K562 (cell line): ENCODE results near the gene LBX1. TPM values are rescaled to one million over a fixed set of nuclear protein-coding genes. Genes with fewer than 3 reads are reported as not detected.
A peak's percentile ranks its signal among the peaks of the same experiment; 100 is the strongest.

Experiments
- ATAC-seq: fragments of 200-7000 bp; cut with Tn5 transposase; 3 replicates; pipeline ENCODE4 v1.9.1; 2020; ENCODE audit warnings: moderate library complexity
- BruUV-seq: library from RNA; stranded (reverse); fragments of 400-500 nt; replicated peaks from 2 replicates; lab custom pipeline; 2021; lab: Mats Ljungman, UMichigan
- CTCF ChIA-PET: fragments of 300-600 bp; formaldehyde crosslinking; extraction: SDS; loops from one replicate; lab custom pipeline; 2021; ENCODE audit warnings: low intra/inter-chr PET ratio; lab: Yijun Ruan, JAX
- POLR2A ChIA-PET: fragments of 300-600, 350-650 bp; sonication (Branson Sonifier 250); formaldehyde crosslinking; extraction: SDS; loops from one replicate; lab custom pipeline; 2021; ENCODE audit warnings: antibody characterized with exemption, inconsistent platforms; lab: Yijun Ruan, JAX
- DNase-seq, 4 experiments: peaks; one replicate each; pipeline versions ENCODE4 v3.0.0 to v3.0.0-alpha.2; 2011 to 2018; ENCODE audit warnings: low spot score in 3 of 4, mixed read lengths in 3 of 4; ENCODE audit errors: extremely low read depth in 1 of 4
- FAIRE-seq: peaks from 2 replicates; lab custom pipeline; 2011; peaks lifted over from hg19 to GRCh38; lab: Jason Lieb, UNC
- H2AFZ ChIP-seq: 2 replicates; pipeline ENCODE4 v1.6.0; 2011; ENCODE audit warnings: low read depth, low read length, control low read depth, inconsistent platforms
- H3K27ac ChIP-seq: fragments of 200-600 bp; 3 replicates; pipeline ENCODE4 v1.8.0; 2011; ENCODE audit warnings: low read depth, mild to moderate bottlenecking, control low read depth, inconsistent platforms, low read length, moderate library complexity, mixed read lengths; ENCODE audit errors: extremely low read depth
- H3K27me3 ChIP-seq, 2 experiments: fragments of 300-600 bp in 1 of 2; 2 replicates in 1 of 2; 3 replicates in 1 of 2; pipeline versions ENCODE4 v1.6.0 to v1.8.0; 2011; ENCODE audit warnings: inconsistent platforms in 2 of 2, low read length in 2 of 2, mild to moderate bottlenecking in 1 of 2, mixed read lengths in 1 of 2, moderate library complexity in 1 of 2; ENCODE audit not compliant: control insufficient read depth in 2 of 2, insufficient read depth in 2 of 2
- H3K36me3 ChIP-seq: fragments of 300-600 bp; 3 replicates; pipeline ENCODE4 v1.8.0; 2011; ENCODE audit warnings: mild to moderate bottlenecking, low read length, inconsistent platforms; ENCODE audit not compliant: control insufficient read depth, insufficient read depth
- H3K4me1 ChIP-seq, 2 experiments: fragments of 200-600 bp in 1 of 2; replicated peaks in 1 of 2; 2 replicates in 1 of 2; 3 replicates in 1 of 2; pipeline versions ENCODE4 v1.5.1 to v1.8.0; 2011; ENCODE audit warnings: inconsistent platforms in 2 of 2, low read length in 2 of 2, mild to moderate bottlenecking in 1 of 2, mixed read lengths in 1 of 2, moderate library complexity in 1 of 2; ENCODE audit not compliant: control insufficient read depth in 2 of 2, insufficient read depth in 2 of 2
- H3K4me2 ChIP-seq: 2 replicates; pipeline ENCODE4 v1.6.1; 2011; ENCODE audit warnings: low read length, control low read depth, inconsistent platforms, mixed read lengths; ENCODE audit not compliant: insufficient read depth
- H3K4me3 ChIP-seq: fragments of 200-600 bp; sonication (generic), shearing (Covaris generic); 2 replicates; pipeline ENCODE4 v1.5.1; 2016; ENCODE audit warnings: control low read depth, inconsistent platforms
- H3K79me2 ChIP-seq: fragments of 200-600 bp; 3 replicates; pipeline ENCODE4 v1.8.0; 2011; ENCODE audit warnings: low read length, inconsistent platforms; ENCODE audit not compliant: control insufficient read depth, insufficient read depth
- H3K9ac ChIP-seq, 2 experiments: 2 replicates each; pipeline versions ENCODE4 v1.6.0 to v1.6.1; 2011; ENCODE audit warnings: low read depth in 2 of 2, low read length in 2 of 2, control low read depth in 1 of 2, inconsistent platforms in 1 of 2, mild to moderate bottlenecking in 1 of 2, mixed read lengths in 1 of 2; ENCODE audit not compliant: insufficient read depth in 1 of 2
- H3K9me1 ChIP-seq: one replicate; pipeline ENCODE4 v1.6.0; 2011; ENCODE audit warnings: inconsistent platforms, mild to moderate bottlenecking, low read length, moderate library complexity; ENCODE audit not compliant: control insufficient read depth, insufficient read depth
- H3K9me3 ChIP-seq: replicated peaks from 2 replicates; pipeline ENCODE4 v1.5.1; 2011; ENCODE audit warnings: low read depth, low read length, inconsistent platforms; ENCODE audit not compliant: control insufficient read depth, insufficient read depth
- H4K20me1 ChIP-seq: replicated peaks from 2 replicates; pipeline ENCODE4 v1.6.1; 2011; ENCODE audit warnings: low read length, inconsistent platforms, mixed read lengths; ENCODE audit not compliant: control insufficient read depth, insufficient read depth
- CREB1 ChIP-seq, 2 experiments: sonication (generic) in 1 of 2; formaldehyde crosslinking in 1 of 2; IDR thresholded peaks; 2 replicates each; pipeline versions ENCODE4 v1.6.1 to v1.8.0; 2012 to 2022; ENCODE audit warnings: inconsistent platforms in 1 of 2, mild to moderate bottlenecking in 1 of 2, missing genetic modification reagents in 1 of 2, moderate library complexity in 1 of 2
- CREM ChIP-seq: IDR thresholded peaks from 2 replicates; pipeline ENCODE4 v1.6.1; 2014; ENCODE audit warnings: antibody characterized with exemption, low read depth
- CSDE1 ChIP-seq, 2 experiments: fragments of 450-650 bp; IDR thresholded peaks; 2 replicates each; pipeline ENCODE4 v1.6.1; 2016; ENCODE audit warnings: mild to moderate bottlenecking in 1 of 2
- CTCF ChIP-seq, 3 experiments: IDR thresholded peaks in 2 of 3; conservative IDR thresholded peaks in 1 of 3; 2 replicates each; pipeline ENCODE4 v1.5.1; 2011 to 2012; ENCODE audit warnings: low read length in 3 of 3, mild to moderate bottlenecking in 3 of 3, control low read depth in 2 of 3, improper control_type of control experiment in 1 of 3, inconsistent platforms in 1 of 3, low read depth in 1 of 3, mixed read lengths in 1 of 3, moderate library complexity in 1 of 3; ENCODE audit not compliant: insufficient read depth in 2 of 3
- MAX ChIP-seq: sonication (generic); formaldehyde crosslinking; IDR thresholded peaks from 2 replicates; pipeline ENCODE4 v1.9.0; 2022; ENCODE audit warnings: mild to moderate bottlenecking, missing genetic modification reagents
- PHF8 ChIP-seq: fragments of 200-600 bp; sonication (generic); IDR thresholded peaks from 2 replicates; pipeline ENCODE4 v1.6.1; 2012; ENCODE audit warnings: mixed run types, mild to moderate bottlenecking, inconsistent platforms, low read length, moderate library complexity, borderline replicate concordance
- POLR2B ChIP-seq: fragments of 450-650 bp; IDR thresholded peaks from 2 replicates; pipeline ENCODE4 v1.6.1; 2018; ENCODE audit warnings: low read depth; ENCODE audit not compliant: partially characterized antibody
- RAD21 ChIP-seq, 2 experiments: fragments of 250-450 bp in 1 of 2; fragments of 450-650 bp in 1 of 2; sonication (Bioruptor Pico) in 1 of 2; formaldehyde crosslinking in 1 of 2; IDR thresholded peaks in 1 of 2; conservative IDR thresholded peaks in 1 of 2; 2 replicates each; pipeline versions ENCODE4 v1.4.0 to v1.8.0; 2020 to 2022; ENCODE audit warnings: mild to moderate bottlenecking in 2 of 2, moderate library complexity in 1 of 2
- SMAD1 ChIP-seq: fragments of 150-350 bp; IDR thresholded peaks from 2 replicates; pipeline ENCODE4 v1.6.1; 2014; ENCODE audit warnings: low read length, low read depth; ENCODE audit not compliant: partially characterized antibody
- SMC3 ChIP-seq: conservative IDR thresholded peaks from 2 replicates; pipeline ENCODE4 v1.6.1; 2011; ENCODE audit warnings: low read depth, low read length, improper control_type of control experiment; ENCODE audit not compliant: insufficient read depth
- ZFP36 ChIP-seq: fragments of 150-350 bp; IDR thresholded peaks from 2 replicates; pipeline ENCODE4 v1.6.1; 2018; ENCODE audit warnings: low read length, low read depth; ENCODE audit not compliant: partially characterized antibody
- ZFX ChIP-seq: sonication (generic); formaldehyde crosslinking; IDR thresholded peaks from 2 replicates; pipeline ENCODE4 v1.8.0; 2022; ENCODE audit warnings: mild to moderate bottlenecking, missing genetic modification reagents, moderate library complexity
- ZNF263 ChIP-seq: sonication (generic); formaldehyde crosslinking; IDR thresholded peaks from 2 replicates; pipeline ENCODE4 v1.8.0; 2022; ENCODE audit warnings: mild to moderate bottlenecking, missing genetic modification reagents, borderline replicate concordance
- WGBS: fragments of 100-300 bp; shearing (Covaris generic); methylation state at CpG from one replicate; pipeline ENCODE4 v1.1.6; 2016; ENCODE audit warnings: low coverage, mixed read lengths; ENCODE audit not compliant: insufficient coverage; ENCODE audit errors: missing lambda C conversion rate; 5-methylcytosine and 5-hydroxymethylcytosine counted together
- in situ Hi-C: fragments of 300-500 bp; cut with MboI; formaldehyde crosslinking; loops from 4 replicates; pipeline ENCODE4 v1.15.0; 2018; ENCODE audit warnings: inconsistent platforms, mixed read lengths
- intact Hi-C: fragments of 100-400 bp; cut with micrococcal nuclease; formaldehyde crosslinking; loops from 2 replicates; pipeline ENCODE4 v1.14.2; 2022
- polyA plus RNA-seq, 8 experiments: library from polyadenylated mRNA; depleted of rRNA in 4 of 8; stranded (reverse) in 5 of 8; unstranded in 3 of 8; fragments of >200 nt; fragmentation: Nextera tagmentation in 2 of 8; fragmentation: Illumina TruSeq in 1 of 8; extraction: Ambion mirVana in 2 of 8; extraction: Trizol in 1 of 8; gene quantifications; 2 replicates each; pipeline versions ENCODE4 v1.2.1 to v1.2.3, GENCODE V29; 2011 to 2014; ENCODE audit warnings: inconsistent platforms in 1 of 8, missing spikeins in 1 of 8
- total RNA-seq, 7 experiments: library from RNA; depleted of rRNA in 6 of 7; stranded (reverse); fragments of >200 nt in 6 of 7; fragmentation: Illumina TruSeq in 2 of 7; extraction: Trizol in 2 of 7; gene quantifications; 2 replicates each; pipeline versions ENCODE4 v1.2.1 to v1.2.3, GENCODE V29; 2011 to 2021; ENCODE audit warnings: low replicate concordance in 1 of 7

Gene LBX1
- total and polyA plus RNA-seq, 9 of the 15 experiments (the other 6 are each of a cell fraction or from before 2014, with no cell fraction given), result not detected

- in situ Hi-C loops, result loop anchor here (10.0 to 25.0 kb wide), 2 partner anchors 227 to 870 kb away; no protein-coding TSS in a partner anchor
These were observed 11.6 kb downstream of the LBX1 start for GRCh38 chr10:101217450-101218281.

More at GRCh38 chr10:101217450-101218281, 11.6 kb downstream of the LBX1 start:
- peak; percentile 72 for ATAC-seq
- Histone ChIP-seq H3K36me3 (no peaks in the 10 kb centered on the region), H3K9ac (no peak overlapping the region; a peak in 1 of 4 replicates), H3K4me3 (no peak overlapping the region), H4K20me1 (no peaks in the 10 kb centered on the region; the same call in none of the 2 replicates), H3K27ac (no peak overlapping the region), H3K9me3 (no peaks in the 10 kb centered on the region), H3K4me1 (peaks cover 0 to 42% of the 10 kb centered on the region in 2 experiments; a peak in 3 of 5 replicates), H3K4me2 (no peak overlapping the region), H2AFZ (no peak overlapping the region), H3K27me3 (peaks cover 23 to 72% of the 10 kb centered on the region in 2 experiments; a peak in 4 of 5 replicates), H3K79me2 (no peaks in the 10 kb centered on the region), H3K9me1 (no peaks in the 10 kb centered on the region)
- intact Hi-C loops, result no loop called here
- ChIA-PET POLR2A (interaction anchor here (0.6 to 0.7 kb wide), 2 partner anchors 48 to 121 kb away, joined by 3 read pairs; no protein-coding TSS in a partner anchor), CTCF (interaction anchor here (0.7 kb wide), 1 partner anchor 56 kb away, joined by 3 read pairs; no protein-coding TSS in a partner anchor)
- no peak for FAIRE-seq
- BruUV-seq, result no TSS peak
- 12% methylated on average over 41 of the region's 68 CpGs for WGBS
- peak; percentile 34 to 60 (median 44) for DNase-seq
- 0 out of 2 replicates have a peak, but pooled peaks have one; percentile 13 for TF ChIP-seq SMC3
- peak; percentile 25 to 49 (median 49); a peak in 5 of 6 replicates for TF ChIP-seq CTCF (IDR thresholded peaks at IDR 0.05 in 2 of 3, conservative IDR thresholded peaks at IDR 0.05 in 1 of 3; ENCODE audit: insufficient read depth in 2 of 3, low read depth in 1 of 3, low read length in 3 of 3)
- TF ChIP-seq PHF8, result no peak
- TF ChIP-seq ZFP36, result no peak
- TF ChIP-seq ZFX (CRISPR knock-in tag), result 0 out of 2 replicates have a peak, but pooled peaks have one; percentile 18
- TF ChIP-seq MAX (CRISPR knock-in tag), result 0 out of 2 replicates have a peak, but pooled peaks have one; percentile 19
- TF ChIP-seq ZNF263 (CRISPR knock-in tag), result peak; percentile 83
- TF ChIP-seq SMAD1, result no peak
- no peak for TF ChIP-seq CREB1 (IDR thresholded peaks at IDR 0.05)
- peak; percentile 38; the same call in 1 of the 2 replicates for TF ChIP-seq CREB1 (CRISPR knock-in tag; IDR thresholded peaks at IDR 0.05)
- no peak for TF ChIP-seq CSDE1 (IDR thresholded peaks at IDR 0.05)
- peak in 1 of 2 experiments; percentile 18; a peak in 1 of 4 replicates for TF ChIP-seq RAD21 (CRISPR knock-in tag; conservative IDR thresholded peaks at IDR 0.05 in 1 of 2, IDR thresholded peaks at IDR 0.05 in 1 of 2)
- no peak for TF ChIP-seq POLR2B
- TF ChIP-seq CREM, result 0 out of 2 replicates have a peak, but pooled peaks have one; percentile 20
